Esophagus muscularis mucosa (tissue), 3 donors: ENCODE results near the gene TTC7B.

Source experiments
- POLR2A ChIP-seq: fragments of 450-650 bp; IDR thresholded peaks from one replicate; pipeline ENCODE4 v1.6.1; 2017; ENCODE audit warnings: antibody characterized with exemption, moderate library complexity, mild to moderate bottlenecking, low read depth
- POLR2AphosphoS5 ChIP-seq, 2 donors: sonication (generic); formaldehyde crosslinking; IDR thresholded peaks; one replicate each; pipeline ENCODE4 v1.6.1; 2017; ENCODE audit warnings: antibody characterized with exemption in 2 of 2
- TF ChIP-seq, protein P1 (sequence below), 3 experiments: fragments of 200-600 bp in 2 of 3; fragments of 450-650 bp in 1 of 3; sonication (generic) in 2 of 3; IDR thresholded peaks; one replicate each; pipeline ENCODE4 v1.5.1; 2017 to 2019; ENCODE audit warnings: antibody characterized with exemption in 3 of 3, mild to moderate bottlenecking in 2 of 3, moderate library complexity in 1 of 3

DNA sequence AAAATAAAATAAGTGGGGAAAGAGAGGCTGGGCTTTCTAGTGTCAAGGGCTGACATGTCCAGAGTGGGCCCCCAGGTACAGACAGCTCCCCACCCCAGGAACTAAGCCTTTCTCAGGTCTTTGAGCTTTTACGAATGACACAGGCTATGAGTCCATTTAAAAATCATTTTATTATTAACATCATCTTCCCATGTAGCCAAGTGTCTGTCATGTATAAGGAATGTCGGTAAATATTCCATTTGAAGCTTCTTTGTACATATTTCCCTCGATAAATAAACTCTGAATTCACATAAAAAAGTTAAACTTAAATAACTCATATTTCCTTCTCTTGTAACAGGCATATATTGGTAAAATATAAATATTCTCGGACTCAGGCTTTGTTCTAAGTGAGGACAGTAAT lies 275.8 kb downstream of the TTC7B start:
- TF ChIP-seq, protein P1, sequence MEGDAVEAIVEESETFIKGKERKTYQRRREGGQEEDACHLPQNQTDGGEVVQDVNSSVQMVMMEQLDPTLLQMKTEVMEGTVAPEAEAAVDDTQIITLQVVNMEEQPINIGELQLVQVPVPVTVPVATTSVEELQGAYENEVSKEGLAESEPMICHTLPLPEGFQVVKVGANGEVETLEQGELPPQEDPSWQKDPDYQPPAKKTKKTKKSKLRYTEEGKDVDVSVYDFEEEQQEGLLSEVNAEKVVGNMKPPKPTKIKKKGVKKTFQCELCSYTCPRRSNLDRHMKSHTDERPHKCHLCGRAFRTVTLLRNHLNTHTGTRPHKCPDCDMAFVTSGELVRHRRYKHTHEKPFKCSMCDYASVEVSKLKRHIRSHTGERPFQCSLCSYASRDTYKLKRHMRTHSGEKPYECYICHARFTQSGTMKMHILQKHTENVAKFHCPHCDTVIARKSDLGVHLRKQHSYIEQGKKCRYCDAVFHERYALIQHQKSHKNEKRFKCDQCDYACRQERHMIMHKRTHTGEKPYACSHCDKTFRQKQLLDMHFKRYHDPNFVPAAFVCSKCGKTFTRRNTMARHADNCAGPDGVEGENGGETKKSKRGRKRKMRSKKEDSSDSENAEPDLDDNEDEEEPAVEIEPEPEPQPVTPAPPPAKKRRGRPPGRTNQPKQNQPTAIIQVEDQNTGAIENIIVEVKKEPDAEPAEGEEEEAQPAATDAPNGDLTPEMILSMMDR (IDR thresholded peaks at IDR 0.05) = no peak
- no peak for TF ChIP-seq POLR2A
- TF ChIP-seq POLR2AphosphoS5 (IDR thresholded peaks at IDR 0.05) = no peak
